Endothelial cell of umbilical vein (primary cell): ENCODE data around the gene TFAP2B.
A peak's percentile ranks its signal among the peaks of the same experiment; 100 is the strongest.

Source experiments
- EZH2 ChIP-seq: IDR thresholded peaks from 2 replicates; pipeline ENCODE4 v1.6.1; 2012; ENCODE audit warnings: borderline replicate concordance, low read depth, mild to moderate bottlenecking, moderate library complexity, low read length, inconsistent platforms; ENCODE audit not compliant: severe bottlenecking
- JUN ChIP-seq: IDR thresholded peaks from 2 replicates; pipeline ENCODE4 v1.6.1; 2011; ENCODE audit warnings: borderline replicate concordance, low read depth; ENCODE audit not compliant: insufficient read length, insufficient read depth
- POLR2A ChIP-seq: IDR thresholded peaks from 2 replicates; pipeline ENCODE4 v1.6.1; 2012; ENCODE audit warnings: low read depth, mild to moderate bottlenecking, control low read depth, low read length
- TF ChIP-seq, protein P1 (sequence below), 2 donors: IDR thresholded peaks; 1 replicate in 1 of 2; 2 replicates in 1 of 2; pipeline ENCODE4 v1.5.1; 2011; ENCODE audit warnings: low read length in 2 of 2, mild to moderate bottlenecking in 2 of 2, moderate library complexity in 2 of 2, control low read depth in 1 of 2, inconsistent platforms in 1 of 2, low read depth in 1 of 2; ENCODE audit not compliant: insufficient read depth in 1 of 2; ENCODE audit errors: extremely low read depth in 1 of 2
- TF ChIP-seq, protein P2 (sequence below): IDR thresholded peaks from 2 replicates; pipeline ENCODE4 v1.6.1; 2011; ENCODE audit not compliant: insufficient read depth, insufficient read length

DNA sequence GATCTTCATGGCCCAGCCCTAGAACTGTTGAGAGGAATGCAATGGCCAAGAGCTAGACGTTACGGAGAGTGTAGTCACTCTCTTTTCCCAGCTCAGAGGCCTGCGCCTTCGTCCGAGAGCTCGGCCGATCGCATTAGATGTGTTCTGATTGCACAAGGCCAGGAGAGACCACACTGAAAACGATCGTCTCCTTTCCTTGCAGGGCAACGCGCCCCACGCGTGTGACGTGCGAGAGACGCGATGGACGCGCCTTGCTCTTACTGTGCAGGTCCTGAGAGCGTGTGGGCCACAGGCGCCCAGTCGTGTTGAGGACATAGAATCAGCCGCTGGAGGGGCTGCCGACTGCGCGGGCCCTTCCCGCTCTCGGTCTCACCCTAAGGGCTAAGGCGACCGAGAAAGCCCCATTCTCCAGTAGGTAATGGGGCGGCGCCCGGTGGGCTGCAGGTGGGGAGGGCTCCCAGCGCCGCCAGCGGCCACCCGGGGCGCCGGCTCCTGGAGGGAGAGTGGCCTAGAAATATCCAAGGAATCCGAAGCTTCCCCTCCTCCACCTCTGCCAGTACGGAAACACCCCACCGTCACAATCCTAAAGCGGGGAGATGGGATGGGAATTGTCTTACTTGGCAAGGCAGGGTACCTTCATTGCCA, 26.9 kb downstream of the TFAP2B start:
- TF ChIP-seq, protein P1, sequence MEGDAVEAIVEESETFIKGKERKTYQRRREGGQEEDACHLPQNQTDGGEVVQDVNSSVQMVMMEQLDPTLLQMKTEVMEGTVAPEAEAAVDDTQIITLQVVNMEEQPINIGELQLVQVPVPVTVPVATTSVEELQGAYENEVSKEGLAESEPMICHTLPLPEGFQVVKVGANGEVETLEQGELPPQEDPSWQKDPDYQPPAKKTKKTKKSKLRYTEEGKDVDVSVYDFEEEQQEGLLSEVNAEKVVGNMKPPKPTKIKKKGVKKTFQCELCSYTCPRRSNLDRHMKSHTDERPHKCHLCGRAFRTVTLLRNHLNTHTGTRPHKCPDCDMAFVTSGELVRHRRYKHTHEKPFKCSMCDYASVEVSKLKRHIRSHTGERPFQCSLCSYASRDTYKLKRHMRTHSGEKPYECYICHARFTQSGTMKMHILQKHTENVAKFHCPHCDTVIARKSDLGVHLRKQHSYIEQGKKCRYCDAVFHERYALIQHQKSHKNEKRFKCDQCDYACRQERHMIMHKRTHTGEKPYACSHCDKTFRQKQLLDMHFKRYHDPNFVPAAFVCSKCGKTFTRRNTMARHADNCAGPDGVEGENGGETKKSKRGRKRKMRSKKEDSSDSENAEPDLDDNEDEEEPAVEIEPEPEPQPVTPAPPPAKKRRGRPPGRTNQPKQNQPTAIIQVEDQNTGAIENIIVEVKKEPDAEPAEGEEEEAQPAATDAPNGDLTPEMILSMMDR (IDR thresholded peaks at IDR 0.05; ENCODE audit: extremely low read depth in 1 of 2, insufficient read depth in 1 of 2, low read depth in 1 of 2, low read length in 2 of 2): no peak
- TF ChIP-seq POLR2A (no peak), EZH2 (peak; percentile 36), JUN (no peak)
- TF ChIP-seq, protein P2, sequence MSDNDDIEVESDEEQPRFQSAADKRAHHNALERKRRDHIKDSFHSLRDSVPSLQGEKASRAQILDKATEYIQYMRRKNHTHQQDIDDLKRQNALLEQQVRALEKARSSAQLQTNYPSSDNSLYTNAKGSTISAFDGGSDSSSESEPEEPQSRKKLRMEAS: no peak
